Esophagus squamous epithelium (tissue), 5 donors: Measurements from ENCODE around the gene SLC35F6. TPM values are rescaled to one million over a fixed set of nuclear protein-coding genes. Genes with fewer than 3 reads are reported as not detected.

Source experiments
- DNase-seq: peaks from one replicate; lab custom pipeline; 2025; lab: John Stamatoyannopoulos, UW
- H3K27ac ChIP-seq, 4 donors: fragments of 200-600 bp; sonication (generic); one replicate each; pipeline ENCODE4 v1.5.1; 2016 to 2019; ENCODE audit warnings: mild to moderate bottlenecking in 1 of 4
- H3K27me3 ChIP-seq, 4 donors: fragments of 200-600 bp; sonication (generic); 1 replicate in 3 of 4; 2 replicates in 1 of 4; pipeline versions ENCODE4 v1.5.1 to v1.6.0; 2017 to 2021; ENCODE audit warnings: antibody characterized with exemption in 1 of 4
- H3K36me3 ChIP-seq, 3 donors: fragments of 200-600 bp; sonication (generic); one replicate each; pipeline ENCODE4 v1.5.1; 2016 to 2019
- H3K4me1 ChIP-seq, 3 donors: fragments of 200-600 bp; sonication (generic); one replicate each; pipeline ENCODE4 v1.5.1; 2017 to 2019
- H3K4me3 ChIP-seq, 4 donors: fragments of 200-600 bp; sonication (generic); 1 replicate in 3 of 4; 2 replicates in 1 of 4; pipeline ENCODE4 v1.5.1; 2016 to 2019; ENCODE audit warnings: mild to moderate bottlenecking in 2 of 4, moderate library complexity in 1 of 4
- H3K9me3 ChIP-seq, 3 donors: fragments of 200-600 bp; sonication (generic); one replicate each; pipeline ENCODE4 v1.5.1; 2016 to 2019
- CTCF ChIP-seq, 6 experiments: fragments of 450-650 bp in 4 of 6; fragments of 200-600 bp in 2 of 6; sonication (generic) in 2 of 6; IDR thresholded peaks; one replicate each; pipeline ENCODE4 v1.5.1; 2016 to 2019; ENCODE audit warnings: antibody characterized with exemption in 6 of 6, mild to moderate bottlenecking in 4 of 6, moderate library complexity in 4 of 6
- POLR2A ChIP-seq, 4 donors: fragments of 450-650 bp; IDR thresholded peaks; one replicate each; pipeline ENCODE4 v1.6.1; 2017; ENCODE audit warnings: antibody characterized with exemption in 4 of 4, mild to moderate bottlenecking in 4 of 4, moderate library complexity in 3 of 4
- WGBS, 2 donors: methylation state at CpG; one replicate each; pipeline ENCODE4 v1.1.5; 2018; 5-methylcytosine and 5-hydroxymethylcytosine counted together
- intact Hi-C: fragments of 100-400 bp; cut with DNase I; formaldehyde crosslinking; loops from one replicate; pipeline ENCODE4 v1.15.0; 2022
- total RNA-seq, 4 donors: library from RNA; depleted of rRNA; stranded (reverse); fragments of >200 nt; gene quantifications; one replicate each; pipeline ENCODE4 v1.1.0, GENCODE V29; 2016
- donor health status: DM: yes; HTN: yes; CAD: no.

Gene SLC35F6
- total RNA-seq, 4 donors from 2014 or later: 39.6 to 61.4 (median 48.0) TPM

- no peak for DNase-seq
- Histone ChIP-seq H3K27me3 (peaks cover 0 to 24% (median 0%) of the 10 kb centered on the region in 4 donors), H3K9me3 (no peaks in the 10 kb centered on the region), H3K4me3 (no peak overlapping the region), H3K4me1 (peaks cover 0 to 5% (median 0%) of the 10 kb centered on the region in 3 donors), H3K36me3 (no peaks in the 10 kb centered on the region), H3K27ac (no peak overlapping the region)
- intact Hi-C loops: no loop called here
- TF ChIP-seq POLR2A (IDR thresholded peaks at IDR 0.05) (no peak), CTCF (IDR thresholded peaks at IDR 0.05) (no peak)
- WGBS, 2 donors: 39 to 61% methylated on average over 2 of the region's 2 CpGs
These were observed 43.8 kb downstream of the SLC35F6 start for GRCh38 chr2:26807788-26808460.

GRCh38 chr2:26809211-26809610 lies 45.1 kb downstream of the SLC35F6 start:
- no peak for TF ChIP-seq POLR2A (IDR thresholded peaks at IDR 0.05)
- no peak for TF ChIP-seq CTCF (IDR thresholded peaks at IDR 0.05)
- no peak for DNase-seq
- no peak overlapping the region for H3K27ac ChIP-seq
- no peak overlapping the region for H3K4me3 ChIP-seq
- H3K27me3 ChIP-seq: peaks cover 0 to 34% (median 0%) of the 10 kb centered on the region in 4 donors
- 61 to 78% methylated on average over 3 of the region's 3 CpGs for WGBS, 2 donors
- peaks cover 0 to 5% (median 0%) of the 10 kb centered on the region in 3 donors for H3K4me1 ChIP-seq
- H3K9me3 ChIP-seq: no peaks in the 10 kb centered on the region
- H3K36me3 ChIP-seq: no peaks in the 10 kb centered on the region
- intact Hi-C loops: no loop called here

GRCh38 chr2:26809876-26810577 lies 45.9 kb downstream of the SLC35F6 start:
- TF ChIP-seq POLR2A (IDR thresholded peaks at IDR 0.05) (no peak), CTCF (IDR thresholded peaks at IDR 0.05) (no peak)
- WGBS, 2 donors: 55 to 60% methylated on average over 6 of the region's 6 CpGs
- no peaks in the 10 kb centered on the region for H3K36me3 ChIP-seq
- H3K4me3 ChIP-seq: no peak overlapping the region
- no peaks in the 10 kb centered on the region for H3K9me3 ChIP-seq
- intact Hi-C loops: no loop called here
- H3K27me3 ChIP-seq: peaks cover 0 to 41% (median 0%) of the 10 kb centered on the region in 4 donors
- no peak overlapping the region for H3K27ac ChIP-seq
- H3K4me1 ChIP-seq: peaks cover 0 to 5% (median 0%) of the 10 kb centered on the region in 3 donors
- DNase-seq: no peak

GRCh38 chr2:26811261-26811660 lies 47.2 kb downstream of the SLC35F6 start:
- no peak overlapping the region for H3K27ac ChIP-seq
- no peaks in the 10 kb centered on the region for H3K36me3 ChIP-seq
- 50 to 63% methylated on average over 2 to 8 of the region's 8 CpGs for WGBS, 2 donors
- H3K9me3 ChIP-seq: no peaks in the 10 kb centered on the region
- peaks cover 0 to 53% (median 0%) of the 10 kb centered on the region in 4 donors for H3K27me3 ChIP-seq
- intact Hi-C loops: no loop called here
- TF ChIP-seq POLR2A (IDR thresholded peaks at IDR 0.05) (no peak), CTCF (IDR thresholded peaks at IDR 0.05) (no peak)
- H3K4me1 ChIP-seq: peaks cover 0 to 5% (median 0%) of the 10 kb centered on the region in 3 donors
- no peak for DNase-seq
- no peak overlapping the region for H3K4me3 ChIP-seq
